Measurements from ENCODE around the gene MTUS2.

Gene MTUS2

GRCh38 chr13:28859717-28860116 lies 39.6 kb downstream of the MTUS2 start:
- DNase-seq: no peak

DNA sequence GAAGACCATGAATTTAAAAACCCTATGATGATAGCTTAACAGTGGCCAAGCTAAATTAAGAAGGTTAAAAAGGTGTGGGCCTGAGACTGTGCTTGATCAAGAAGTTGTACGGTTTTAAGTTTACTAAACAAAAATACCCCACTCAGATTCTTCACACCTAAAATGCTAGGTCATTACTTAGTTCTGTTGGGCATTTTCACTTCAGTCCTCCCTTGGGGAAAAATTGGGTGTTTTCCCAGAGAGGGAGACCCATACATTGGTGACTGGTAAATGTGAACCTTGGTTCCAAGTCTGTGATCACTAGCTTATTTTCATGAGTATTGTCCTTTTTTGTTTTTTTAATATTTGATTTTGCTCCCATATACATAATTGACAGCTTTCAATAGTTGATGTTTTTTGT lies 44.4 kb downstream of the MTUS2 start:
- no peak for DNase-seq

- DNase-seq: no peak
Measured at GRCh38 chr13:28865149-28865744, 45.1 kb downstream of the MTUS2 start.

- no peak for DNase-seq
Measured at GRCh38 chr13:28865951-28866350, 45.8 kb downstream of the MTUS2 start.

DNA sequence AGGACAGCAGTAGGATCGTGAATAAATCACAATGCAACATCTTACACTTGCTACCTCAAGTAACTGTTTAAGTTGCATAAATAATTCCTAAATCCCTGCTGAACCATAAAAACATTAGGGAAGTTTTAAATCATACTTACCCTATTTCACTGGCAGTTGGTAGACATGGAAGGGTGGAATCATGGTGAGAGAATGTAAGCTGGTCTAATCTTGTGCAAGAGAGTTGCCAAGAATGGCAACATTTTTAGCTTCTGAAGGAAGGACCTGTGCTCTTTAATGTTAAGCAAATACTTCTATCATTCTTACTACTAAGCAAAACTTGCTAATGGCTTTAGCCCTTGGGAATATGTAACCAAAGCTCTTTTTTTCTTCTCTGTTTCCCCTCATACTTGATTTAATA lies 46.8 kb downstream of the MTUS2 start:
- no peak for DNase-seq

GRCh38 chr13:28867564-28867963 lies 47.4 kb downstream of the MTUS2 start:
- no peak for DNase-seq

GRCh38 chr13:28872427-28873176 lies 52.5 kb downstream of the MTUS2 start:
- DNase-seq: no peak

- DNase-seq: no peak
Measured at GRCh38 chr13:28875846-28876615, 55.9 kb downstream of the MTUS2 start.

DNA sequence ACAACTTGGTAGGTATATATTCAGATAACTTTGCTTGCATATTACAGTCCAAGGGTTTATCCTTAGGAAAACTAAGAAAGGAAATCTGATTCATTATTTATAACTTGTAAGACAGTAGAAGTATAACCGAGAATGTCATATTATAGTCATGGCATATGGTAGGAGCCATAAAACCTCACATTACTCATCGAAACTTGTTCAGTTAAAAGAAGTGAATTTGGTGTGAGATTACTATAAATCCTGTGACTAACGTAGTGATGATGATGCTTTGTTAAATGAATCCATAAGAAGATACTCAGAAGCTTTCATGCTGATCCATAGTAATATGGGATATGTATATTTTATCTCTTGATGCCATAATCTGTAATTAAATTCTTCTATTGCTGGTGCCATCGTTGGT lies 57.3 kb downstream of the MTUS2 start:
- no peak for DNase-seq

GRCh38 chr13:28885181-28885580 lies 65.0 kb downstream of the MTUS2 start:
- DNase-seq: no peak

- DNase-seq: no peak
Measured at GRCh38 chr13:28889086-28889732, 69.1 kb downstream of the MTUS2 start.

DNA sequence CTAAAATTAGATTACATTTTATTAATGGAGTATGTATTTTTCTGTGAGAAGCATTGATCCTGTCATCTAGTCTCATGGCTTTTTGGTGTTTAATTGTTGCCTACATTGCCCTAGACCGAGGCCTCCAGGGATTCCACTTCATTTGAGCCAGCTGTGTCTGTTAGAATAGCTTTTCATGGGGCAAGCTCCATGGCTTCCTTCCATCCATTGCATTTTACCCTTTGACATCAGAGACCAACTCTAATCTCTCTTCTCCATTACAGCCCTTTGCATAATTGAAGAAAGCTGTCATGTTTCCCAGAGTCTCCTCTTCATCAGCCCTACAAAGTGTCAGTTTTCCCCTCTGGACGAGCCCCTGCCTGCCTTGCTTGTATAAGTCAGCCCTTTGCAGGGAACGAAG lies 70.6 kb downstream of the MTUS2 start:
- DNase-seq: no peak

DNA sequence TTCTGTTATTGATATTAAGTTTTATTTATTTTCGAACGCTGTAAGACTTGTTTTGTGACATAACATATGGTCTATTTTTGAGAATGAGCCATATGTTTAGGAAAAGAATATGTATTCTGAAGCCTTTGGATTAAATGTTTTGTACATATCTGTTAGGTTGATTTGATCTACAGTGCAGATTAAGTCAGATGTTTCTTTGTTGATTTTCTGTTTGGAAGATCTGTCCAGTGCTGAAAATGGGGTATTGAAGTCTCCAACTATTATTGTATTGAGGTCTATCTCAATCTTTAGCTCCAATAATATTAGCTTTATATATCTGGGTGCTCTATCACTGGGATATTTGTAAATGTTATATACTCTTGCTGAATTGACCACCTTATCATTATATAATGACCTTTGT lies 97.9 kb downstream of the MTUS2 start:
- no peak for DNase-seq

DNA sequence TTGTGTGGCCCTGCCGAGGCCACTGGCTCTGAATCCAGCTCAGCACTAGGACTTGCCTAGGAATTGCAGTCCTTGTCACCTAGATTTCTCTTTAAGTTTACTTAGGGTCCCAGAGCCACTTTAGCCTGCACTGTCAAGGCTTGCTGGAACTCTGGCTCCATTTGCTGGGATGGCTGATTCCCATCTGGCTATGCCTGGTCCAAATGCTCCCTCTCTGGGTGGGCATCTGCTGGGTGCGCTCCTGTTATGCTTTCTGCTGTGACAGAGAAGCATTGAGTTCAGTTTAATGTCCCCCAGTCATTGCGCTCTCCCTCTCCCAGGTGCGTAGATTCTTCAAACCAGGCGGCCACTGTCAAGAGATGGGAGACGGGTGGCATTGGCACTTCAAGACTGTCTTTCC lies 102.2 kb downstream of the MTUS2 start:
- no peak for DNase-seq

- no peak for DNase-seq
Measured at GRCh38 chr13:28935104-28935503, 115.0 kb downstream of the MTUS2 start.

GRCh38 chr13:28942906-28943305 lies 122.8 kb downstream of the MTUS2 start:
- DNase-seq: no peak

GRCh38 chr13:28953714-28954418 lies 133.7 kb downstream of the MTUS2 start:
- no peak for DNase-seq

GRCh38 chr13:28954419-28954725 lies 134.2 kb downstream of the MTUS2 start:
- no peak for DNase-seq

DNA sequence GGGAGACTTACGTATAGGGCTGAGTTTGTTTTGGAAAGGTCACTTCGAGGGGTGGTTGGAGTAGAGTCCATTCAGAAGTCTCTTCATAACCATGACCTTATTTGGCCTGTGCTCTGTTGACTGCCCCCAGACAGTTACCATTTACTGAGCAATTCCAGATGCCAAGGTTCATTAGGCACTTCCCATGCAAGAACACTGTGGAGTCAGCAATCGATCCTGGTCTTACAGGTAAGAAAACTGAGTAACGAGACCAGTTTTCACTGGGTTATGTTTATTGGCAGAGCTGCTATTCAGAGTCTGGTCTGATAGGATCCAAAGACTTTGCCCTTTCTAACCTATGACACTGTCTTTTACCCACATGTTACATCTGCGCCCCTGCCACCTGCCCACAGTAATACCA lies 134.7 kb downstream of the MTUS2 start:
- no peak for DNase-seq

GRCh38 chr13:28955264-28955966 lies 135.3 kb downstream of the MTUS2 start:
- DNase-seq: no peak

GRCh38 chr13:28958018-28958417 lies 137.9 kb downstream of the MTUS2 start:
- no peak for DNase-seq

DNA sequence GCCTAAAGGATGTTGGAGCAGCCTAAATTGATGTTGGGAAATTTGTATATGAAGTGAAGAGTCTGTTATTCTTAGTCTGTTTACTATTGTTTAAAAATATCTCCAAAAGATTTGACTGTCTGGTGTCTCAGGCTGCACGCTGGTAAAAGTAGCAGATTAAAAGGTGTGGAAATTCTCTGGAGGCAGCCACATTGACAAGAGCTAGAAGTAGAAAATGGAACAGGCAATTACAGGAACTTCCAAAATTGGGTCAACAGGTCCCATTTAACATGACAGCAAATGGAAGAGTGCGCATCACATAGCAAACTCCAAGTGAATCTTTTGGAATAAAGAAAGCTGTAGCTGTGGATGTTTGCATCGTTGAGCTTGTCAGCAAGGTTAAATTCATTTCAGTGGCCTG lies 138.3 kb downstream of the MTUS2 start:
- no peak for DNase-seq

DNA sequence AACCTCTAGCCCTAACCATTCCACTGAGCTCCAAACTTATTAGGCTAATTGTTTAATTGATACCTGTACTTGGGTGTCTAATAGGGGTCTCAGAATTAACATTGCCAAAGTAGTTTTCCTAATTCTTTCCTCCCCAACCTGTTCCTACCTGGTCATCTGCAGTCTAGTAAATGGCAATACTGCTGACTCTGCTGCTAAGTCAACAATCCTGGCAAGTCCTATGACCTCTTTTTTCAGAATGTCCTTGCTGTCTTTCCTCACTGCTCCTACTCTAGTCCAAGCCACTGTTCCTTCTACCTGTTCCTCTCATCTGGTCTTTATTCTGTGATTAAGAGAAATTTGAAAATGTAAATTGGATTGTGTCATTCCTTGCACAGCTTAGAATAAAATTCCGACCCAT lies 143.9 kb downstream of the MTUS2 start:
- DNase-seq: no peak
